K562 (cell line): ENCODE data around the gene CACNA1C. TPM values are rescaled to one million over a fixed set of nuclear protein-coding genes. Genes with fewer than 3 reads are reported as not detected.

Source experiments
- ATAC-seq: fragments of 200-7000 bp; cut with Tn5 transposase; 3 replicates; pipeline ENCODE4 v1.9.1; 2020; ENCODE audit warnings: moderate library complexity
- BruUV-seq: library from RNA; stranded (reverse); fragments of 400-500 nt; replicated peaks from 2 replicates; lab custom pipeline; 2021; lab: Mats Ljungman, UMichigan
- CTCF ChIA-PET: fragments of 300-600 bp; formaldehyde crosslinking; extraction: SDS; loops from one replicate; lab custom pipeline; 2021; ENCODE audit warnings: low intra/inter-chr PET ratio; lab: Yijun Ruan, JAX
- POLR2A ChIA-PET: fragments of 300-600, 350-650 bp; sonication (Branson Sonifier 250); formaldehyde crosslinking; extraction: SDS; loops from one replicate; lab custom pipeline; 2021; ENCODE audit warnings: antibody characterized with exemption, inconsistent platforms; lab: Yijun Ruan, JAX
- DNase-seq, 4 experiments: peaks; one replicate each; pipeline versions ENCODE4 v3.0.0 to v3.0.0-alpha.2; 2011 to 2018; ENCODE audit warnings: low spot score in 3 of 4, mixed read lengths in 3 of 4; ENCODE audit errors: extremely low read depth in 1 of 4
- FAIRE-seq: peaks from 2 replicates; lab custom pipeline; 2011; peaks lifted over from hg19 to GRCh38; lab: Jason Lieb, UNC
- H2AFZ ChIP-seq: 2 replicates; pipeline ENCODE4 v1.6.0; 2011; ENCODE audit warnings: low read depth, low read length, control low read depth, inconsistent platforms
- H3K27ac ChIP-seq: fragments of 200-600 bp; 3 replicates; pipeline ENCODE4 v1.8.0; 2011; ENCODE audit warnings: low read depth, mild to moderate bottlenecking, control low read depth, inconsistent platforms, low read length, moderate library complexity, mixed read lengths; ENCODE audit errors: extremely low read depth
- H3K27me3 ChIP-seq, 2 experiments: fragments of 300-600 bp in 1 of 2; 2 replicates in 1 of 2; 3 replicates in 1 of 2; pipeline versions ENCODE4 v1.6.0 to v1.8.0; 2011; ENCODE audit warnings: inconsistent platforms in 2 of 2, low read length in 2 of 2, mild to moderate bottlenecking in 1 of 2, mixed read lengths in 1 of 2, moderate library complexity in 1 of 2; ENCODE audit not compliant: control insufficient read depth in 2 of 2, insufficient read depth in 2 of 2
- H3K36me3 ChIP-seq: fragments of 300-600 bp; 3 replicates; pipeline ENCODE4 v1.8.0; 2011; ENCODE audit warnings: mild to moderate bottlenecking, low read length, inconsistent platforms; ENCODE audit not compliant: control insufficient read depth, insufficient read depth
- H3K4me1 ChIP-seq, 2 experiments: fragments of 200-600 bp in 1 of 2; replicated peaks in 1 of 2; 2 replicates in 1 of 2; 3 replicates in 1 of 2; pipeline versions ENCODE4 v1.5.1 to v1.8.0; 2011; ENCODE audit warnings: inconsistent platforms in 2 of 2, low read length in 2 of 2, mild to moderate bottlenecking in 1 of 2, mixed read lengths in 1 of 2, moderate library complexity in 1 of 2; ENCODE audit not compliant: control insufficient read depth in 2 of 2, insufficient read depth in 2 of 2
- H3K4me2 ChIP-seq: 2 replicates; pipeline ENCODE4 v1.6.1; 2011; ENCODE audit warnings: low read length, control low read depth, inconsistent platforms, mixed read lengths; ENCODE audit not compliant: insufficient read depth
- H3K4me3 ChIP-seq: fragments of 200-600 bp; sonication (generic), shearing (Covaris generic); 2 replicates; pipeline ENCODE4 v1.5.1; 2016; ENCODE audit warnings: control low read depth, inconsistent platforms
- H3K79me2 ChIP-seq: fragments of 200-600 bp; 3 replicates; pipeline ENCODE4 v1.8.0; 2011; ENCODE audit warnings: low read length, inconsistent platforms; ENCODE audit not compliant: control insufficient read depth, insufficient read depth
- H3K9ac ChIP-seq, 2 experiments: 2 replicates each; pipeline versions ENCODE4 v1.6.0 to v1.6.1; 2011; ENCODE audit warnings: low read depth in 2 of 2, low read length in 2 of 2, control low read depth in 1 of 2, inconsistent platforms in 1 of 2, mild to moderate bottlenecking in 1 of 2, mixed read lengths in 1 of 2; ENCODE audit not compliant: insufficient read depth in 1 of 2
- H3K9me1 ChIP-seq: one replicate; pipeline ENCODE4 v1.6.0; 2011; ENCODE audit warnings: inconsistent platforms, mild to moderate bottlenecking, low read length, moderate library complexity; ENCODE audit not compliant: control insufficient read depth, insufficient read depth
- H3K9me3 ChIP-seq: replicated peaks from 2 replicates; pipeline ENCODE4 v1.5.1; 2011; ENCODE audit warnings: low read depth, low read length, inconsistent platforms; ENCODE audit not compliant: control insufficient read depth, insufficient read depth
- H4K20me1 ChIP-seq: replicated peaks from 2 replicates; pipeline ENCODE4 v1.6.1; 2011; ENCODE audit warnings: low read length, inconsistent platforms, mixed read lengths; ENCODE audit not compliant: control insufficient read depth, insufficient read depth
- MECOM ChIP-seq: fragments of 250-450 bp; sonication (Bioruptor Pico); IDR thresholded peaks from 2 replicates; pipeline ENCODE4 v1.8.0; 2022; ENCODE audit warnings: inconsistent platforms
- NUFIP1 ChIP-seq: fragments of 450-650 bp; IDR thresholded peaks from 2 replicates; pipeline ENCODE4 v1.6.1; 2018; ENCODE audit not compliant: partially characterized antibody
- RAD51 ChIP-seq: fragments of 450-650 bp; IDR thresholded peaks from 2 replicates; pipeline ENCODE4 v1.7.1; 2016; ENCODE audit warnings: low read depth, mild to moderate bottlenecking, borderline replicate concordance
- WGBS: fragments of 100-300 bp; shearing (Covaris generic); methylation state at CpG from one replicate; pipeline ENCODE4 v1.1.6; 2016; ENCODE audit warnings: low coverage, mixed read lengths; ENCODE audit not compliant: insufficient coverage; ENCODE audit errors: missing lambda C conversion rate; 5-methylcytosine and 5-hydroxymethylcytosine counted together
- in situ Hi-C: fragments of 300-500 bp; cut with MboI; formaldehyde crosslinking; loops from 4 replicates; pipeline ENCODE4 v1.15.0; 2018; ENCODE audit warnings: inconsistent platforms, mixed read lengths
- intact Hi-C: fragments of 100-400 bp; cut with micrococcal nuclease; formaldehyde crosslinking; loops from 2 replicates; pipeline ENCODE4 v1.14.2; 2022
- polyA plus RNA-seq, 8 experiments: library from polyadenylated mRNA; depleted of rRNA in 4 of 8; stranded (reverse) in 5 of 8; unstranded in 3 of 8; fragments of >200 nt; fragmentation: Nextera tagmentation in 2 of 8; fragmentation: Illumina TruSeq in 1 of 8; extraction: Ambion mirVana in 2 of 8; extraction: Trizol in 1 of 8; gene quantifications; 2 replicates each; pipeline versions ENCODE4 v1.2.1 to v1.2.3, GENCODE V29; 2011 to 2014; ENCODE audit warnings: inconsistent platforms in 1 of 8, missing spikeins in 1 of 8
- total RNA-seq, 7 experiments: library from RNA; depleted of rRNA in 6 of 7; stranded (reverse); fragments of >200 nt in 6 of 7; fragmentation: Illumina TruSeq in 2 of 7; extraction: Trizol in 2 of 7; gene quantifications; 2 replicates each; pipeline versions ENCODE4 v1.2.1 to v1.2.3, GENCODE V29; 2011 to 2021; ENCODE audit warnings: low replicate concordance in 1 of 7
- TF ChIP-seq, protein P1 (sequence below): fragments of 250-450 bp; sonication (Bioruptor Pico); IDR thresholded peaks from 2 replicates; pipeline ENCODE4 v1.4.0; 2020; ENCODE audit warnings: mild to moderate bottlenecking, moderate library complexity

Gene CACNA1C
- total and polyA plus RNA-seq, 9 of the 15 experiments (the other 6 are each of a cell fraction or from before 2014, with no cell fraction given): not detected

DNA sequence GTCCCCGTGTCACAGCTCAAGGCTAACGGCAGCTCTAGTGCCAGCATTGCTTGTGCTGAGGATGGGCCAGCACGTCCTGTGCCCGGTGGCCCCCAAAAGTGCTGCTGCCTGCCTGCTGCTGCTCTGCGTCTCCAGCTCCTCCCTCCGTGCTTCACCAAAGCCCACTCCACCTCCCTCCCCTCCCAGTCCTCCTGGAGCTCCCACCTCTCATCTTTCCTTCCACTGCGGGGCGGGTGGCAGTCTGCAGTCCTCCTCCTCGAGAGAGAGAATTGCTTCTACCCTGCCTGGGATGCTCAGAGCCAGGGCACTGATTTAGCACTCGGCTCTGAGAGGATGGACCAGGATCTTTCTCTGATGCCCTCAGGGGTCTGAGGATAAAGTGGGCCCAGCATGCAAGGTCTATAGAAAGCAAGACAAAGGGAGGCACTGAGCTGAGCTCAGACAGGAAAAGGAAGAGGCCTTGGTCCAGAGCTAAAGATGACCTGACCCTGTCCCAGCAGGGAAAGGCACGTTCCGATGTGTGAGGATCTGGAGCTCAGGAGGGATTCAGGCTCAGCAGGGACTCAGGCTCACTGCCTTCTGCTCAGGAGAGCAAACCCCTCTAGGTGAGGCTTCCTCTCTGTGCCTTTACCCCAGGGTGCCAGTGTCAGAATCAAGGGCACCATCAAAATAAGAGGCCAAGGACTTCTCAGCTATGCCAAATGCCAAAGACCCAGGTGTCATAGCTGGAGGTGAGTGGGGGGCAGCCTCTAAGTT is 628.8 kb downstream of the CACNA1C start:
- no peak overlapping the region for H3K4me2 ChIP-seq
- H3K36me3 ChIP-seq: no peaks in the 10 kb centered on the region
- no peak overlapping the region for H3K9ac ChIP-seq
- in situ Hi-C loops: no loop called here
- no peaks in the 10 kb centered on the region for H4K20me1 ChIP-seq
- H2AFZ ChIP-seq: no peak overlapping the region
- H3K9me3 ChIP-seq: no peaks in the 10 kb centered on the region
- POLR2A ChIA-PET: interaction anchor here (0.6 kb wide), 1 partner anchor 394 kb away, joined by 3 read pairs; no protein-coding TSS in a partner anchor
- TF ChIP-seq RAD51 (no peak), MECOM (CRISPR knock-in tag) (no peak), NUFIP1 (no peak)
- TF ChIP-seq, protein P1, sequence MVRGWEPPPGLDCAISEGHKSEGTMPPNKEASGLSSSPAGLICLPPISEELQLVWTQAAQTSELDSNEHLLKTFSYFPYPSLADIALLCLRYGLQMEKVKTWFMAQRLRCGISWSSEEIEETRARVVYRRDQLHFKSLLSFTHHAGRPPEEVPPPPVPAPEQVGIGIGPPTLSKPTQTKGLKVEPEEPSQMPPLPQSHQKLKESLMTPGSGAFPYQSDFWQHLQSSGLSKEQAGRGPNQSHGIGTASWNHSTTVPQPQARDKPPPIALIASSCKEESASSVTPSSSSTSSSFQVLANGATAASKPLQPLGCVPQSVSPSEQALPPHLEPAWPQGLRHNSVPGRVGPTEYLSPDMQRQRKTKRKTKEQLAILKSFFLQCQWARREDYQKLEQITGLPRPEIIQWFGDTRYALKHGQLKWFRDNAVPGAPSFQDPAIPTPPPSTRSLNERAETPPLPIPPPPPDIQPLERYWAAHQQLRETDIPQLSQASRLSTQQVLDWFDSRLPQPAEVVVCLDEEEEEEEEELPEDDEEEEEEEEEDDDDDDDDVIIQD (CRISPR knock-in tag): no peak
- no peaks in the 10 kb centered on the region for H3K9me1 ChIP-seq
- no peaks in the 10 kb centered on the region for H3K79me2 ChIP-seq
- no peak for ATAC-seq
- H3K27me3 ChIP-seq: peaks cover 0 to 31% of the 10 kb centered on the region in 2 experiments; a peak in 4 of 5 replicates
- intact Hi-C loops: no loop called here
- no peaks in the 10 kb centered on the region for H3K4me1 ChIP-seq
- 1% methylated on average over 8 of the region's 12 CpGs for WGBS
- CTCF ChIA-PET: no interaction called here
- no TSS peak for BruUV-seq
- no peak overlapping the region for H3K4me3 ChIP-seq
- no peak for DNase-seq
- H3K27ac ChIP-seq: no peak overlapping the region
- no peak for FAIRE-seq
